SHP77 (cell line): ENCODE measurements around the gene BPIFB2.

ENCODE experiments used
- DNase-seq, 2 experiments: peaks; one replicate each; lab custom pipeline; 2025; lab: John Stamatoyannopoulos, UW

The BPIFB2 gene

GRCh38 chr20:33070111-33071053 lies 62.9 kb downstream of the BPIFB2 start:
- no peak for DNase-seq

GRCh38 chr20:33071198-33071597 lies 63.7 kb downstream of the BPIFB2 start:
- DNase-seq, result no peak

GRCh38 chr20:33072362-33072761 lies 64.9 kb downstream of the BPIFB2 start:
- no peak for DNase-seq

GRCh38 chr20:33072813-33073212 lies 65.3 kb downstream of the BPIFB2 start:
- DNase-seq, result no peak
